GM19025 (cell line): ENCODE measurements around the gene FAM131B.

Experiments
- ATAC-seq: cut with Tn5 transposase; IDR thresholded peaks from one replicate; pipeline ENCODE4 v1.9.1; 2021; ENCODE audit warnings: mild to moderate bottlenecking, low read depth, moderate library complexity; ENCODE audit not compliant: unreplicated experiment

FAM131B gene

DNA sequence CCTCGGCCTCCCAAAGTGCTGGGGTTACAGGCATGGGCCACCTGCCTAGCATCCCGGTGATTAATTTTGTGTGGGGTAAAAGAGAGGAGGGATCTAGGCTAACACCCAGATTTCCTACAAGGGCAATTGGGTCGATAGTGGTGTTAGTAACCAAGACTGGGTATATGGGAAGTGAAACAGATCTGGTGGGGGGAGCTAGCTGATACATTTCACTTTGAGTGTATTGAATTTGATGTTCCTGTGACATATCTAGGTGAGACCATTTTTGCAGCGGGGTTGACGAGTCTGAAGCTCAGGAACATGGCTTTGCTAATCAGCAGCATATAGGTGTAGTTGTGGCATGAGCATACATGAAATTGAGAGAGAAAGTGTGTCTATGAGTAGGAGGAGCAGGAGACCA lies 34.6 kb downstream of the FAM131B start:
- no peak for ATAC-seq

DNA sequence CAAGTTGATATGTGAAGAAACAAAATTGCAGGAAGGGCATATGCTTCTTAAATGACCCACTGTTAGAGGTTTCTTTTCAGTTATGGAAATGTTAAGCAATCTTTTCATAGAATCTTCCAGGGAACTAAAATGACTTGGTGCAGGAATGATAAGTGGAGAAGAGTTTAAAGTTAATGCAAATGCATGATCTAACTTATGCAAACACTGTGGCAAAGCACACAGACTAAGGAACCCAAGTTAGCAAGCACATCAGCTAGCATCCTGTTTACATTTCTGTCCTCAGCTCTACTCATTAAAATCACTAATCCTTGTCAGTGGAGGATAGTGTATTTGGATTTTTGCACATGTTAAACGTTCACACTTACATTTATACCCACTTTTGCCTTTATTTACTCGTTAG lies 37.3 kb downstream of the FAM131B start:
- no peak for ATAC-seq

DNA sequence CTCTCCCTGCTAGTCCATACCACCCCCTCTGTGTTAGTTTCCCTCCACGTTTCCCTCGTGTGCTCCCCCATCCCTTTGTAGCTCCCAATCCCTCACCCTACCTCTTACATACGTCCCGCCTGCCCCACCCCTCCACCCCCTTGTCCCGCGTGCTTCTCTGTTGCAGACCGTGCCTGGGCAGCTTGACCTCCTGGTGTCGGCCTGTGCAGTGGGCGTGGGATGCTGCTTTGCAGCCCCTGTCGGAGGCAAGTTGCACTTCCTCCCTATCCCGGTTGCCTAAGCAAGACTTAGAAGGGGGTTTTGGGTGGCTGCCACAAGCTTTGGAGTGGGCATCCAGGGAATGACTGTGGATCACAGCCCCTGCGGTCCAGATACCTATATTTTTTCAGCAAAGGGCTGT lies 38.9 kb downstream of the FAM131B start:
- ATAC-seq = no peak

DNA sequence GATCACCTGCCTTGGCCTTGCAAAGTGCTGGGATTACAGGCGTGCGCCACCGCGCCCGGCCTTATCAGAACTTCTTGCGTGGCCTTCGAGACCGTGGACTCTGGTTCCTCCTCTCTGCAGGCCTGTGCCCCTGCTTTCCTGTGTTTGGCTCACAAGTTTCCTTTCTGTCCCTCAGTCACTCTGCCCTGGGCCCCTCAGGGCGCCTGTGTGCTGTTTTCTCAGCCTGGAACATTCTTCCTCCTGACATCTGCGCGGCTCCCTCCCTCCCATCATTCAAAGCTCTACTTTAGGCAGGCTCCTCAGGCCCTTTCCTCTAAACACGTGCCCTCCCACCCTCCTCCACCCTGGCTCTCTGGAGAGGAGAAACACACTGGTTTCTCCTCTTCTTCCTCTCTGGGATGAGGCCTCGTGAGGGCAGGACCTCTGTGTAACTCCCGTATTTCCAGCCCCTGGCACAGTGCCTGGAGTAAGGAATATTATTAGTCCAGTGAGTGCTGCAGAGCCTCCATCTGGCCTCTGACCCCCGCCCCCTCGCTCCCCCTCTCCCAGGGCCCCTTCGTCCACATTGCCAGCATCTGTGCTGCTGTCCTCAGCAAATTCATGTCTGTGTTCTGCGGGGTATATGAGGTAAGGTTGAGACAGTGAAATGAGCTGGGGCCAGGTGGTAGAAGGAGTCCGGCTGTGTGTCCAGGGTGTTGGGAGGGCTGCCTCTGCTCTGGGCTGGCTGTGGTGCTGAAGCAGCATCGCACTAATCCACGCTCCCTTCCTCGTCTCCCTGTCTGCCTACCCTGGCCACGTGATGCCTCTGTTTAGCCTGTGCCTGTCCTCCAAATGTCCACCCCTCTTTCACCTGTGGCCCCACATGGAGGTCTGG lies 39.5 kb downstream of the FAM131B start:
- no peak for ATAC-seq

DNA sequence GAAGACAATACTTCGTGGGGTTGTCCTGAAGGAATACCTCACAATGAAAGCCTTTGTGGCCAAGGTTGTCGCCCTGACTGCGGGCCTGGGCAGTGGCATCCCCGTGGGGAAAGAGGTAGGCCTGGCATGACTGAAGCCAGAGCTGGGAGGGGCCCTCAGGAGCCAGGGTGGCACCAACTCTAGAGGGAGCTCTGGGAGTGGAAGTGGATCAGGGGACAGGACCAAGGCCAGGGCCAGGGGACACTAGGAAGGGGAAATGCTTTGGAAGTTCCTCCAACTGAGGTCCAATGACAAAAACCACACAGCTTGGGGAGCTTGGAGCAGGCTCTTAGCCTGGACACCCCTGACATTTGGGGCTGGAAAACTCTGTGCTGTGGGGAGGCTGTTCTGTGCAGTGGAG lies 40.8 kb downstream of the FAM131B start:
- ATAC-seq = no peak

DNA sequence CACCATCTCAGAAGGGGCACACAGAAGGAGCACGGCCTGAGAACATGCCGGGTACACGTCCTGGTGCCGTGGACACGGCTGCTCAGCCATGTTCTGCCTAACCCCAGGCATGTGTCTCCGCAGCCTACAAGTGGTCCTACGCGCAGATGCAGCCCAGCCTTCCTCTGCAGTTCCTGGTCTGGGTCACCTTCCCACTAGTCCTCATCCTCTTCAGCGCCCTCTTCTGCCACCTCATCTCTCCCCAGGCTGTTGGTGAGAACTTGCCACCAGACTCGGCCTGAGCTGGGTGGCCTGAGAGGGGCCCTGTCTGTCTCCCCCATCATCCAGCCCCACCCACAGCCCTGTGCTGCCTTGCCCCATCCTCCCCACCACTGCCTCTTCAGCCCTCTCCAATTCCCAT lies 41.3 kb downstream of the FAM131B start:
- ATAC-seq = no peak

DNA sequence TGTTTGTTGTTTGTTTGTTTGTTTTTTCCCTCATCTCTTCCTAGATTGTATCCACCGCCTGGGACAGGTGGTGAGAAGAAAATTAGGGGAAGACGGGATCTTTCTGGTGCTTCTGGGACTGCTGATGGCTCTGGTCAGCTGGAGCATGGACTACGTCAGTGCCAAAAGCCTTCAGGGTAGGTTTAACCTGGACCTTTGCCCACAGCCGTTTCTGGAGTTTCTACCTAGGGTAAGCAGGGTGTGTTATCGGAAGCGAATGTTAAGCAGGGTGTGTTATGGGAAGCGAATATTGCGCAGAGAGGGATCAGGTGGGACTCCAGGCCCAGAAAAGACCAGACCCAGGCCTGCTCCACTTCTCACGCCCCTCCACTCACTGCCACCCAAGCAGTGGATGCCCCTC lies 41.9 kb downstream of the FAM131B start:
- no peak for ATAC-seq

DNA sequence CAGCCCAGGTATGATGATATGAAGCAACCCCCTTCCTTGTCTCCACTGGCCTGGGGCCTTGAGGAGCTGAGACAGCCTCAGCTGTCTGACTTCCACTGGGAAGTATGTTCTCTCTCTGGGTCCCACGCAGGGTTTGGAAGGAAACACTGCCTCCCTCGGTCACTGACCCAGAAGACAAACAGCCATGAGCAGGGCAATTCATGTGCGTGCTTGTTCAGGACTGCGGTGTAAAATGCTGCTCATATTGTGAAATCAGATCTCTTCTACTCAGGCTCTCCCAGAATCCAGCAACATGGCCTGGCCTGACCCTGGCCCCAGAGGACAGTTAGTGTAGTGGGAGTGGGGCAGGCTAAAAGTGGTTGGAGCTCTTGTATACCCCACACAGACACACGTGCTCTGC lies 43.9 kb downstream of the FAM131B start:
- no peak for ATAC-seq

DNA sequence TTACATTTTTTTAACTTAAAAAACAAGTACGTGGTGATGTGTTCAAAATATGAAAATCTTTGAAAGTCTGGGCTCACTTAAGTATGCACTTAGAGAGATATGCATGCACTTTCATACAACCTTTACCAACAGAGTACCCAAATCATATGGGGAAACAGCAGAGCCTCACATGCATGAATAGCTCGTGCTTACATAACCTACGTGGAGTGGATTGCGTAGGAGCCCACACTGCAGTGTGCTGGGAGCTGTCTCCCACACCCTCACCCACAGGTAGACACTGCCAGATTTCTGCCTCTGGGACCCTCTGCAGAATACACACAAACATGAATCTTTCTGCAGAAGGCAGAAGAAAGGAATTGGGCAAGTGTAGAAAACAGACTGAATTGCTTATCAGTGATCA lies 46.0 kb downstream of the FAM131B start:
- no peak for ATAC-seq

DNA sequence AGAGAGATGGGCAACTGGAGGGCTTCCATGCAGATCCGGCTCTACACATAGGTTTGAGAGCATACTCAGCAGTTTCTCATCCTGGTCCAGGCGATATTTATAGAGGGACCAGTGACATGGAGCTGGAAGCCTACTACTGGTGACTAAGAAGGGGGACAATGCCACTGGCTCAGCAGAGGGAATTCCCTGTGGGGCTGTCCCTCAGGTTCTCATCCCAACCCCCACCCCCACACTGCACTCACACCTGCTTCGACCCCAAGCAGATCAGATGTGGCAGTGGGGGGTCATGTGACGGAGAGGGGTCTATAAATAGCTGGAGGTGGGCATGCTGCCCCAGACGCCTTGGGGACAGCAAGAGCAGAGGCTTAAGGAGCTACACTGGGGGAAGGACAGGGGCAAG lies 46.7 kb downstream of the FAM131B start, which contains the start of gene CLCN1:
Gene CLCN1, plus strand, starts transcription at position 336 of the 400 bp plus-strand sequence. CDS start 102 bp downstream, outside the sequence.
- no peak for ATAC-seq

DNA sequence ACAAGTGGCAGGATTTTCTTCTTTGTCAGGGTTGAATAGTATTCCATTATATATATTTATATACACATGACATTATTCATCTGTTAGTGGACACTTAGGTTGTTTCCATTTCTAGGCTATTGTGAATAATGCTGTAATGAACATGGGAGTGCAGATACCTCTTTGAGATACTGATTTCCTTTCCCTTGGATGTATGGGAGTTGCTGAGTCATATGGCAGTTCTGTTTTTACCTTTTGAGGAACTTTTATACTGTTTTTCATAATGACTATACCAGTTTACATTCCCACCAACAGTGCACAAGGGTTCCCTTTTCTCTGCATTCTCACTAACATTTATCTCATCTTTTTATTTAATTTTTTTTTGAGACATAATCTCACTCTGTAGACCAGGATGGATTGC lies 48.4 kb downstream of the FAM131B start:
- no peak for ATAC-seq

DNA sequence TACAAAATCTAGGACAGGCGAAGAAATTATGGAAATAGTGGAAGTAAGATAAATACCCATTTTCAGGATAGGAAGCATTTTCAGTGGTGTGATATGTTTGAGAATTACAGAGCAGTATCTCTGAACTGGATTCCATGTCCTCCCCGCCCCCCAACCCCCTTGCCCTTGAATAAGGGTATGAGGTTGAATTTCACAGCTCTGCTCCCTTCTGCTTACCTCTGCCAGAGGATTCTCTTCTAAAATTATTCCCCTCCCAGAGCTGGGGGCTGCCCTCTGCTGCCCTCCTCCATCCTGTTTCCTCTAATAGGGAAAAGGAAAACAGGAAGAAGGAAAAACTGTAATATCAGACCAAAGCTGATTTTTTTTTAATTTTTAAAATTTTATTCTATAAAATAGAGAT lies 53.9 kb downstream of the FAM131B start:
- ATAC-seq = no peak

DNA sequence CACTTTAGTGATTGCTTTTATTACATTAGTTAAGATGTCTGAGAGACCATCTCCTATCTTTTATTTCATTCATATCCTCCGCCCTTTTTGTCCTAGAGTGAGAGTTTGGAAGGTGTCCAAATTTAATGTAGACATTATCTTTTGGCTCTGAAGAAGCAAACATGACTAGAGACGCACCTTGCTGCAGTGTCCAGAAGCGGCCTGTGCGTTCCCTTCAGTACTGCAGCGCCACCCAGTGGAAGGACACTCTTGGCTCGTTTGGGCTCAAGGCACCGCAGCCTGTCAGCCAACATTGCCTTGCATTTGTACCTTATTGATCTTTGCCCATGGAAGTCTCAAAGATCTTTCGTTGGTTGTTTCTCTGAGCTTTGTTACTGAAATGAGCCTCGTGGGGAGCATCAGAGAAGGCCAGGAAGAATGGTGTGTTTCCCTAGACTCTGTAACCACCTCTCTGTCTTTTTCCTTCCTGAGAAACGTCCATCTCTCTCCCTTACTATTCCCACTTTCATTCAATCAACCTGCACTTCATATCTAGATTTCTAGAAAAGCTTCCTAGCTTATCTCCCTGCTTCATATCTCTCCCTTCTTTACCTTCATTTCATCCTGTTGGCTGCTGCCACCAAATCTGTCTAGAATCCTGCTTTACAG lies 57.0 kb downstream of the FAM131B start:
- ATAC-seq = no peak

DNA sequence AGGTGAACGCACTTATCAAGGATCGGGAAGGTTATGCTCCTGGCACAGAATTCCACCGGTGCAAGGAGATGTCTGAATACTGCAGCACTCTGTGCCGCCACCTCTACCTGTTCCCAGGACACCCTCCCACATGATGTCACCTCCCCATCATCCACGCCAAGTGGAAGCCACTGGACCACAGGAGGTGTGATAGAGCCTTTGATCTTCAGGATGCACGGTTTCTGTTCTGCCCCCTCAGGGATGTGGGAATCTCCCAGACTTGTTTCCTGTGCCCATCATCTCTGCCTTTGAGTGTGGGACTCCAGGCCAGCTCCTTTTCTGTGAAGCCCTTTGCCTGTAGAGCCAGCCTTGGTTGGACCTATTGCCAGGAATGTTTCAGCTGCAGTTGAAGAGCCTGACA lies 57.6 kb downstream of the FAM131B start:
- ATAC-seq = no peak

DNA sequence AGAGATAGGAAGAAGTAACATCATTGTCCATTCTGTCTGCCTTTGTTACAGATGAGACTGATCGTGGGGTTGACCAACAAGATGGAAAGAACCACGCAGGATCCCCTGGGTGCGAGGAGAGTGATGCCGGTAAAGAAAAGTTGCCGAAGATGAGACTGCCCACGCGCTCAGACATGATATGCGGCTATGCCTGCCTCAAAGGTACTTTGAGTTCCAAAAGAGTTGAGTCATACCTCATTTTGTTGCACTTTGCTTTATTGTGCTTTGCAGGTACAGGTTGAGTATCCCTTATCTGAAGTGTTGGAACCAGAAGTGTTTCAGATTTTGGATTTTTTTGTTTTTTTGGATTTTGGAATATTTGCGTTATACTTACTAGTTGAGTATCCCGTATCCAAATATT lies 58.8 kb downstream of the FAM131B start:
- no peak for ATAC-seq
